ENCODE measurements around the gene TCL1B. TPM values are rescaled to one million over a fixed set of nuclear protein-coding genes. Genes with fewer than 3 reads are reported as not detected.

The TCL1B gene
- total and polyA plus RNA-seq, 2 donors (not counting 1 experiment from before 2014, with no cell fraction given): 5.7 to 9.6 TPM

DNA sequence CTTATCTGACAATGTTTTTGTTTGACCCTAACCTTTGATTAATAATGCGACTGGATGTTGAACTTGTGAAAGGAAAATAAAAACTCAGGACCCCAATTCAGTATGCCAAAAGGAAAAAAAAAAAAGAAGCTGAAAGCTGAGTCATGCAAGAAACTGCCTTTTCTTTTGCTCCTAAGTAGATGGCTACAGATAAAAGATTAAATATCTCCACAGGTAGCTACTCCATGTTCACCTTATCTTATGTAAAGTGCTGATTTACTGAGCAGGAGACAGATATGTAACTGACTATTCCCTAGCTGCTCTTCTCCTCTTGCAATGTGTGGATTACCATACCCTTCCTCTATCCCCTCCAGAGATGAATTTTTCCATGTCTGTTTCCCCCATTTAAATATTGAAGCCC, 30.8 kb upstream of the TCL1B start:
- Histone ChIP-seq H2AFZ (ENCODE audit: insufficient read depth, low read depth, low read length, poor library complexity, severe bottlenecking) (no peak overlapping the region), H3K4me3 (ENCODE audit: control extremely low read depth in 1 of 5, extremely low read depth in 1 of 5, insufficient read depth in 1 of 5, low read depth in 2 of 5, low read length in 4 of 5) (no peak overlapping the region), H3K9ac (ENCODE audit: low read length) (no peak overlapping the region), H3K27ac (ENCODE audit: low read length in 2 of 2) (peak overlapping the region in 1 of 2 donors; percentile 29), H3K36me3 (replicated peaks in 1 of 2; ENCODE audit: control extremely low read depth in 1 of 2, control insufficient read depth in 1 of 2, extremely low read depth in 1 of 2, insufficient read depth in 2 of 2, low read length in 1 of 2) (peaks cover 0 to 1% of the 10 kb centered on the region in 2 experiments), H4K20me1 (ENCODE audit: control insufficient read depth, insufficient read depth, low read length, poor library complexity, severe bottlenecking) (no peaks in the 10 kb centered on the region), H3K79me2 (ENCODE audit: control insufficient read depth, insufficient read depth, low read length) (no peaks in the 10 kb centered on the region), H3K4me1 (ENCODE audit: control insufficient read depth in 2 of 2, insufficient read depth in 2 of 2, low read length in 2 of 2) (peaks cover 57 to 65% of the 10 kb centered on the region in 2 donors), H3K4me2 (replicated peaks; ENCODE audit: low read depth, low read length, poor library complexity, severe bottlenecking) (no peak overlapping the region), H3K27me3 (replicated peaks in 1 of 4; ENCODE audit: control extremely low read depth in 1 of 4, control insufficient read depth in 3 of 4, insufficient read depth in 4 of 4, low read length in 3 of 4) (no peaks in the 10 kb centered on the region), H3K9me3 (ENCODE audit: control extremely low read depth in 1 of 3, control insufficient read depth in 2 of 3, insufficient read depth in 1 of 3, low read length in 2 of 3) (peaks cover 0 to 10% (median 0%) of the 10 kb centered on the region in 3 donors)
- DNase-seq (no peak), ATAC-seq (ENCODE audit: low read depth) (no peak)
- no peak for TF ChIP-seq EZH2 (IDR thresholded peaks at IDR 0.05; ENCODE audit: borderline replicate concordance, insufficient read depth, low read depth, low read length, poor library complexity, severe bottlenecking)
- TF ChIP-seq, protein P1, sequence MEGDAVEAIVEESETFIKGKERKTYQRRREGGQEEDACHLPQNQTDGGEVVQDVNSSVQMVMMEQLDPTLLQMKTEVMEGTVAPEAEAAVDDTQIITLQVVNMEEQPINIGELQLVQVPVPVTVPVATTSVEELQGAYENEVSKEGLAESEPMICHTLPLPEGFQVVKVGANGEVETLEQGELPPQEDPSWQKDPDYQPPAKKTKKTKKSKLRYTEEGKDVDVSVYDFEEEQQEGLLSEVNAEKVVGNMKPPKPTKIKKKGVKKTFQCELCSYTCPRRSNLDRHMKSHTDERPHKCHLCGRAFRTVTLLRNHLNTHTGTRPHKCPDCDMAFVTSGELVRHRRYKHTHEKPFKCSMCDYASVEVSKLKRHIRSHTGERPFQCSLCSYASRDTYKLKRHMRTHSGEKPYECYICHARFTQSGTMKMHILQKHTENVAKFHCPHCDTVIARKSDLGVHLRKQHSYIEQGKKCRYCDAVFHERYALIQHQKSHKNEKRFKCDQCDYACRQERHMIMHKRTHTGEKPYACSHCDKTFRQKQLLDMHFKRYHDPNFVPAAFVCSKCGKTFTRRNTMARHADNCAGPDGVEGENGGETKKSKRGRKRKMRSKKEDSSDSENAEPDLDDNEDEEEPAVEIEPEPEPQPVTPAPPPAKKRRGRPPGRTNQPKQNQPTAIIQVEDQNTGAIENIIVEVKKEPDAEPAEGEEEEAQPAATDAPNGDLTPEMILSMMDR (IDR thresholded peaks at IDR 0.05): no peak
- H3K9me3 Mint-ChIP-seq (ENCODE audit: insufficient read depth): no peaks in the 10 kb centered on the region
- ChIA-PET POLR2A (no interaction called here), CTCF (interaction anchor here (0.7 kb wide), 1 partner anchor 1309 kb away, joined by 3 read pairs; no protein-coding TSS in a partner anchor)
- H3K27me3 Mint-ChIP-seq: peaks cover 19% of the 10 kb centered on the region
- intact Hi-C loops (cut with micrococcal nuclease): no loop called here
- peak overlapping the region; percentile 15 for H3K27ac Mint-ChIP-seq
- no CpG with 5 or more reads among the region's 1 CpG for WGBS (ENCODE audit: insufficient coverage)
- H3K4me1 Mint-ChIP-seq: peaks cover 74% of the 10 kb centered on the region
- H3K4me3 Mint-ChIP-seq: no peak overlapping the region

- peaks cover 29% of the 10 kb centered on the region for H3K27me3 Mint-ChIP-seq
These were observed 29.6 kb upstream of the TCL1B start for GRCh38 chr14:95656634-95657033.

More at GRCh38 chr14:95656634-95657033, 29.6 kb upstream of the TCL1B start:
- H3K27ac Mint-ChIP-seq: no peak overlapping the region
- POLR2A ChIA-PET: no interaction called here
- Histone ChIP-seq H3K36me3 (replicated peaks in 1 of 2; ENCODE audit: control extremely low read depth in 1 of 2, control insufficient read depth in 1 of 2, extremely low read depth in 1 of 2, insufficient read depth in 2 of 2, low read length in 1 of 2) (peaks cover 0 to 1% of the 10 kb centered on the region in 2 experiments), H3K27ac (ENCODE audit: low read length in 2 of 2) (no peak overlapping the region), H3K4me2 (replicated peaks; ENCODE audit: low read depth, low read length, poor library complexity, severe bottlenecking) (no peak overlapping the region), H3K79me2 (ENCODE audit: control insufficient read depth, insufficient read depth, low read length) (no peaks in the 10 kb centered on the region), H2AFZ (ENCODE audit: insufficient read depth, low read depth, low read length, poor library complexity, severe bottlenecking) (no peak overlapping the region), H3K4me1 (ENCODE audit: control insufficient read depth in 2 of 2, insufficient read depth in 2 of 2, low read length in 2 of 2) (peaks cover 53 to 54% of the 10 kb centered on the region in 2 donors), H3K9ac (ENCODE audit: low read length) (no peak overlapping the region), H3K4me3 (ENCODE audit: control extremely low read depth in 1 of 5, extremely low read depth in 1 of 5, insufficient read depth in 1 of 5, low read depth in 2 of 5, low read length in 4 of 5) (no peak overlapping the region), H3K9me3 (ENCODE audit: control extremely low read depth in 1 of 3, control insufficient read depth in 2 of 3, insufficient read depth in 1 of 3, low read length in 2 of 3) (peaks cover 0 to 5% (median 0%) of the 10 kb centered on the region in 3 donors), H4K20me1 (ENCODE audit: control insufficient read depth, insufficient read depth, low read length, poor library complexity, severe bottlenecking) (no peaks in the 10 kb centered on the region), H3K27me3 (replicated peaks in 1 of 4; ENCODE audit: control extremely low read depth in 1 of 4, control insufficient read depth in 3 of 4, insufficient read depth in 4 of 4, low read length in 3 of 4) (no peaks in the 10 kb centered on the region)
- H3K4me3 Mint-ChIP-seq: no peak overlapping the region
- DNase-seq (no peak), ATAC-seq (ENCODE audit: low read depth) (no peak)
- WGBS (ENCODE audit: insufficient coverage): 97% methylated on average over 4 of the region's 5 CpGs
- intact Hi-C loops (cut with micrococcal nuclease): no loop called here
- no peak for TF ChIP-seq EZH2 (IDR thresholded peaks at IDR 0.05; ENCODE audit: borderline replicate concordance, insufficient read depth, low read depth, low read length, poor library complexity, severe bottlenecking)
- TF ChIP-seq, protein P1 (IDR thresholded peaks at IDR 0.05): no peak
- no peaks in the 10 kb centered on the region for H3K9me3 Mint-ChIP-seq (ENCODE audit: insufficient read depth)
- peaks cover 73% of the 10 kb centered on the region for H3K4me1 Mint-ChIP-seq
- CTCF ChIA-PET: interaction anchor here (1.5 kb wide), 1 partner anchor 118 kb away, joined by 6 read pairs; no protein-coding TSS in a partner anchor

Data from B cell (primary cell).